Neural cell (in vitro differentiated cells): ENCODE data around the gene ADAMTS6. TPM values are rescaled to one million over a fixed set of nuclear protein-coding genes. Genes with fewer than 3 reads are reported as not detected.

Experiments used
- H2AFZ ChIP-seq: fragments of 200-600, 300-800 bp; sonication (generic), shearing (Covaris generic); 2 replicates; pipeline ENCODE4 v1.6.0; 2014; ENCODE audit warnings: low read depth, mild to moderate bottlenecking, antibody characterized with exemption, low read length, moderate library complexity
- H3F3A ChIP-seq: fragments of 200-600 bp; shearing (Covaris generic); 2 replicates; pipeline ENCODE4 v1.6.1; 2016; ENCODE audit warnings: mild to moderate bottlenecking, moderate library complexity, mixed read lengths, antibody characterized with exemption, low read length; ENCODE audit not compliant: insufficient read depth, poor library complexity, severe bottlenecking
- H3K27ac ChIP-seq: fragments of 200-600, 300-800 bp; sonication (generic), shearing (Covaris generic); 2 replicates; pipeline ENCODE4 v1.5.1; 2014; ENCODE audit warnings: mild to moderate bottlenecking, low read length, moderate library complexity
- H3K27me3 ChIP-seq: fragments of 300-800, 200-600 bp; sonication (generic), shearing (Covaris generic); 2 replicates; pipeline ENCODE4 v1.6.0; 2014; ENCODE audit warnings: mild to moderate bottlenecking, low read depth, low read length, moderate library complexity; ENCODE audit not compliant: insufficient read depth
- H3K36me3 ChIP-seq: fragments of 300-800, 200-600 bp; sonication (generic), shearing (Covaris generic); 2 replicates; pipeline ENCODE4 v1.5.1; 2014; ENCODE audit warnings: mild to moderate bottlenecking, antibody characterized with exemption, low read length, moderate library complexity; ENCODE audit not compliant: insufficient read depth
- H3K4me2 ChIP-seq: fragments of 300-800, 200-600 bp; sonication (generic), shearing (Covaris generic); 2 replicates; pipeline ENCODE4 v1.6.0; 2014; ENCODE audit warnings: mild to moderate bottlenecking, low read length
- H3K4me3 ChIP-seq: fragments of 300-800, 200-600 bp; sonication (generic), shearing (Covaris generic); 2 replicates; pipeline ENCODE4 v1.5.1; 2014; ENCODE audit warnings: mild to moderate bottlenecking, low read length, moderate library complexity
- H3K79me2 ChIP-seq: fragments of 200-600 bp; shearing (Covaris generic); replicated peaks from 2 replicates; pipeline ENCODE4 v1.6.0; 2014; ENCODE audit warnings: mild to moderate bottlenecking, low read length, moderate library complexity; ENCODE audit not compliant: insufficient read depth
- H3K9ac ChIP-seq: fragments of 300-800, 200-600 bp; sonication (generic), shearing (Covaris generic); 2 replicates; pipeline ENCODE4 v1.6.1; 2016; ENCODE audit warnings: mild to moderate bottlenecking, low read length, mixed read lengths
- H3K9me2 ChIP-seq: fragments of 200-600 bp; shearing (Covaris generic); 2 replicates; pipeline ENCODE4 v1.6.1; 2016; ENCODE audit warnings: mild to moderate bottlenecking, low read length, mixed read lengths; ENCODE audit not compliant: insufficient read depth
- H3K9me3 ChIP-seq: fragments of 200-600, 300-800 bp; sonication (generic), shearing (Covaris generic); 2 replicates; pipeline ENCODE4 v1.6.1; 2016; ENCODE audit warnings: mild to moderate bottlenecking, mixed run types, low read length, moderate library complexity, mixed read lengths
- H4K20me1 ChIP-seq: fragments of 200-600 bp; shearing (Covaris generic); 2 replicates; pipeline ENCODE4 v1.6.1; 2016; ENCODE audit warnings: mild to moderate bottlenecking, mixed run types; ENCODE audit not compliant: insufficient read depth
- EP300 ChIP-seq: fragments of 450-650 bp; conservative IDR thresholded peaks from 2 replicates; pipeline ENCODE4 v1.6.1; 2014; ENCODE audit warnings: antibody characterized with exemption, mild to moderate bottlenecking, moderate library complexity; ENCODE audit not compliant: poor library complexity, severe bottlenecking
- EZH2 ChIP-seq: fragments of 200-600, 300-800 bp; shearing (Covaris generic), sonication (generic); IDR thresholded peaks from 2 replicates; pipeline ENCODE4 v1.6.1; 2014; ENCODE audit warnings: antibody characterized with exemption, low read length, borderline replicate concordance, mild to moderate bottlenecking; ENCODE audit not compliant: insufficient read depth, poor library complexity, severe bottlenecking
- MXI1 ChIP-seq: fragments of 450-650 bp; conservative IDR thresholded peaks from 2 replicates; pipeline ENCODE4 v1.6.1; 2014; ENCODE audit warnings: antibody characterized with exemption, mild to moderate bottlenecking; ENCODE audit not compliant: poor library complexity, severe bottlenecking
- POLR2AphosphoS5 ChIP-seq: IDR thresholded peaks from 2 replicates; pipeline ENCODE4 v1.6.1; 2012
- RAD21 ChIP-seq: fragments of 450-650 bp; conservative IDR thresholded peaks from 2 replicates; pipeline ENCODE4 v1.6.1; 2014; ENCODE audit warnings: antibody characterized with exemption, mild to moderate bottlenecking, moderate library complexity
- SMC3 ChIP-seq: fragments of 450-650 bp; conservative IDR thresholded peaks from 2 replicates; pipeline ENCODE4 v1.6.1; 2014; ENCODE audit warnings: antibody characterized with exemption, mild to moderate bottlenecking, moderate library complexity; ENCODE audit not compliant: poor library complexity
- TAF1 ChIP-seq: IDR thresholded peaks from 2 replicates; pipeline ENCODE4 v1.6.1; 2012; ENCODE audit warnings: low read depth
- polyA plus RNA-seq: library from polyadenylated mRNA; depleted of rRNA; stranded (reverse); fragments of >200 nt; gene quantifications from 2 replicates; pipeline ENCODE4 v1.2.3, GENCODE V29; 2014
- TF ChIP-seq, protein P1 (sequence below): fragments of 450-650 bp; IDR thresholded peaks from 2 replicates; pipeline ENCODE4 v1.5.1; 2014; ENCODE audit warnings: antibody characterized with exemption, mild to moderate bottlenecking, moderate library complexity; ENCODE audit not compliant: poor library complexity, severe bottlenecking
- TF ChIP-seq, protein P2 (sequence below): IDR thresholded peaks from 2 replicates; pipeline ENCODE4 v1.6.1; 2012; ENCODE audit warnings: borderline replicate concordance

The ADAMTS6 gene
- polyA plus RNA-seq, 1 donor from 2014 or later = 0.58 TPM

DNA sequence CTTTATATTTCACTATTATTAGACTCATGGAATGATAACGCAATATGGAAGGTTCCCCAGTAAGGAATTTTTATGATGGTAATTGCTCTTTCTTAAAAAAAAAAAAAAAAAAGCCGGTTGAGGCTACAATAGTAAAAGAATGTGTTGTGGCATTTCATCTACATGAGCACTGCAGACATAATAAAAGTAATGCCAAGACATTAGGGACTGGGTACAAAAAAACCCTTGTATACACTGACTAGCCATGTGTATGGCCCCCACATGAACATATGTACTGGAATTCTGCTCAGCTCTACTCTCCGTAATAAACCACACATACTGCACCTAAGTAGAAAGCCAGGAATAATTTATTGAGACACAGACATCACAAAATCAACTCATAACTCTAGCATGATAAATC is 218.4 kb downstream of the ADAMTS6 start:
- no peaks in the 10 kb centered on the region for H3K9me3 ChIP-seq
- no peaks in the 10 kb centered on the region for H3K27me3 ChIP-seq
- H3K9ac ChIP-seq = no peak overlapping the region
- H2AFZ ChIP-seq = no peak overlapping the region
- no peaks in the 10 kb centered on the region for H4K20me1 ChIP-seq
- no peak overlapping the region for H3K4me2 ChIP-seq
- H3K27ac ChIP-seq = no peak overlapping the region
- no peaks in the 10 kb centered on the region for H3K36me3 ChIP-seq
- no peak overlapping the region for H3K4me3 ChIP-seq
- no peaks in the 10 kb centered on the region for H3K79me2 ChIP-seq
- H3F3A ChIP-seq = no peaks in the 10 kb centered on the region
- H3K9me2 ChIP-seq = no peaks in the 10 kb centered on the region
- TF ChIP-seq TAF1 = no peak
- no peak for TF ChIP-seq EZH2
- no peak for TF ChIP-seq RAD21

DNA sequence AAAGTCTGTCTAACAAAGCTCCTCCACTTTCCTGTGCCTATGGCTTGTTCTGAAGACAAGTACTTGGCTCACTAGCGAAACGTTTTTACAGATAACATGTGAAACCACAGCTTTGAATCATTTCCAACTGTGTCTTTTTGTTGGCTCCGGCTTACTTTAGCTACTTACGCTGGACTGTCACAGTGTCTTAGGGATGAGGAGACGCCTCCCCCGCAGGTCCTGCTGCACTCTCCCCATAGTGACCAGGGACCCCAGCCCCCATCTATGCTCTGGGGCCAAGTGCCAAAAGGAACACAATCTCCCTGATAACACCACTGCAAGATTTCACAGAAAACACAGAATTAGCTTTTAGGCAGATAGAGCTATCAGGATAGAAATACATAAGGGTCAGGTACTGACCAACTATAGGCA is 219.1 kb downstream of the ADAMTS6 start:
- no peaks in the 10 kb centered on the region for H3K36me3 ChIP-seq
- no peak overlapping the region for H3K4me3 ChIP-seq
- no peaks in the 10 kb centered on the region for H3K27me3 ChIP-seq
- H3K9ac ChIP-seq = no peak overlapping the region
- H3F3A ChIP-seq = no peaks in the 10 kb centered on the region
- H3K4me2 ChIP-seq = no peak overlapping the region
- H3K27ac ChIP-seq = no peak overlapping the region
- no peaks in the 10 kb centered on the region for H3K9me3 ChIP-seq
- no peak overlapping the region for H2AFZ ChIP-seq
- no peaks in the 10 kb centered on the region for H3K79me2 ChIP-seq
- no peak for TF ChIP-seq EP300
- TF ChIP-seq MXI1 = no peak
- TF ChIP-seq RAD21 = no peak
- TF ChIP-seq POLR2AphosphoS5 = no peak
- no peak for TF ChIP-seq SMC3
- no peak for TF ChIP-seq EZH2
- TF ChIP-seq, protein P1, sequence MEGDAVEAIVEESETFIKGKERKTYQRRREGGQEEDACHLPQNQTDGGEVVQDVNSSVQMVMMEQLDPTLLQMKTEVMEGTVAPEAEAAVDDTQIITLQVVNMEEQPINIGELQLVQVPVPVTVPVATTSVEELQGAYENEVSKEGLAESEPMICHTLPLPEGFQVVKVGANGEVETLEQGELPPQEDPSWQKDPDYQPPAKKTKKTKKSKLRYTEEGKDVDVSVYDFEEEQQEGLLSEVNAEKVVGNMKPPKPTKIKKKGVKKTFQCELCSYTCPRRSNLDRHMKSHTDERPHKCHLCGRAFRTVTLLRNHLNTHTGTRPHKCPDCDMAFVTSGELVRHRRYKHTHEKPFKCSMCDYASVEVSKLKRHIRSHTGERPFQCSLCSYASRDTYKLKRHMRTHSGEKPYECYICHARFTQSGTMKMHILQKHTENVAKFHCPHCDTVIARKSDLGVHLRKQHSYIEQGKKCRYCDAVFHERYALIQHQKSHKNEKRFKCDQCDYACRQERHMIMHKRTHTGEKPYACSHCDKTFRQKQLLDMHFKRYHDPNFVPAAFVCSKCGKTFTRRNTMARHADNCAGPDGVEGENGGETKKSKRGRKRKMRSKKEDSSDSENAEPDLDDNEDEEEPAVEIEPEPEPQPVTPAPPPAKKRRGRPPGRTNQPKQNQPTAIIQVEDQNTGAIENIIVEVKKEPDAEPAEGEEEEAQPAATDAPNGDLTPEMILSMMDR = no peak
- TF ChIP-seq, protein P2, sequence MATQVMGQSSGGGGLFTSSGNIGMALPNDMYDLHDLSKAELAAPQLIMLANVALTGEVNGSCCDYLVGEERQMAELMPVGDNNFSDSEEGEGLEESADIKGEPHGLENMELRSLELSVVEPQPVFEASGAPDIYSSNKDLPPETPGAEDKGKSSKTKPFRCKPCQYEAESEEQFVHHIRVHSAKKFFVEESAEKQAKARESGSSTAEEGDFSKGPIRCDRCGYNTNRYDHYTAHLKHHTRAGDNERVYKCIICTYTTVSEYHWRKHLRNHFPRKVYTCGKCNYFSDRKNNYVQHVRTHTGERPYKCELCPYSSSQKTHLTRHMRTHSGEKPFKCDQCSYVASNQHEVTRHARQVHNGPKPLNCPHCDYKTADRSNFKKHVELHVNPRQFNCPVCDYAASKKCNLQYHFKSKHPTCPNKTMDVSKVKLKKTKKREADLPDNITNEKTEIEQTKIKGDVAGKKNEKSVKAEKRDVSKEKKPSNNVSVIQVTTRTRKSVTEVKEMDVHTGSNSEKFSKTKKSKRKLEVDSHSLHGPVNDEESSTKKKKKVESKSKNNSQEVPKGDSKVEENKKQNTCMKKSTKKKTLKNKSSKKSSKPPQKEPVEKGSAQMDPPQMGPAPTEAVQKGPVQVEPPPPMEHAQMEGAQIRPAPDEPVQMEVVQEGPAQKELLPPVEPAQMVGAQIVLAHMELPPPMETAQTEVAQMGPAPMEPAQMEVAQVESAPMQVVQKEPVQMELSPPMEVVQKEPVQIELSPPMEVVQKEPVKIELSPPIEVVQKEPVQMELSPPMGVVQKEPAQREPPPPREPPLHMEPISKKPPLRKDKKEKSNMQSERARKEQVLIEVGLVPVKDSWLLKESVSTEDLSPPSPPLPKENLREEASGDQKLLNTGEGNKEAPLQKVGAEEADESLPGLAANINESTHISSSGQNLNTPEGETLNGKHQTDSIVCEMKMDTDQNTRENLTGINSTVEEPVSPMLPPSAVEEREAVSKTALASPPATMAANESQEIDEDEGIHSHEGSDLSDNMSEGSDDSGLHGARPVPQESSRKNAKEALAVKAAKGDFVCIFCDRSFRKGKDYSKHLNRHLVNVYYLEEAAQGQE = no peak
- no peak for TF ChIP-seq TAF1
- H4K20me1 ChIP-seq = no peaks in the 10 kb centered on the region
- H3K9me2 ChIP-seq = no peaks in the 10 kb centered on the region

DNA sequence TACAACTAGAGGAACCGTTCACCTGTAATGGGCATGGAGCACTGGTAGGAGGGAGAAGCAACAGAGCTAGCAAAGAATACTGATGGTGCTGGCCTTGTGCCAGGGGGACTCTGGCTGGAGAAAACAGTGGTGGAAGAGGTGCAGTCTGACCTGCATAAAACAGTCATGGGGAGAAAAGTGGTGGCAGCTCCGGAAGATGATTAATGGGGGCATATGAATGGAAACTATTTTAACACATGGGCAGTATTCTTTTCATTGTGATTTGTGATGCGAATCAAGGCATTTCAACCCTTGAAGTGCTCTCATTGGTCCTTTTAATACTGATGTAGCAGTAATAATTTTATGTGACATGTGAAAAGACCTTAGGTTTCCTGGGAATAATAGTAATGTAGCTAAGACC is 219.6 kb downstream of the ADAMTS6 start:
- H3K4me3 ChIP-seq = no peak overlapping the region
- no peaks in the 10 kb centered on the region for H3K79me2 ChIP-seq
- TF ChIP-seq EP300 (no peak), POLR2AphosphoS5 (no peak), TAF1 (no peak), RAD21 (no peak), EZH2 (no peak), SMC3 (no peak), MXI1 (no peak)
- TF ChIP-seq, protein P1 = no peak
- TF ChIP-seq, protein P2 = no peak
- H3F3A ChIP-seq = no peaks in the 10 kb centered on the region
- H3K27me3 ChIP-seq = no peaks in the 10 kb centered on the region
- H3K9me3 ChIP-seq = no peaks in the 10 kb centered on the region
- H2AFZ ChIP-seq = no peak overlapping the region
- no peak overlapping the region for H3K4me2 ChIP-seq
- no peak overlapping the region for H3K9ac ChIP-seq
- no peak overlapping the region for H3K27ac ChIP-seq
- H3K36me3 ChIP-seq = no peaks in the 10 kb centered on the region
- no peaks in the 10 kb centered on the region for H4K20me1 ChIP-seq
- no peaks in the 10 kb centered on the region for H3K9me2 ChIP-seq
